IMR-90 (cell line): ENCODE measurements around the gene LTF. TPM values are rescaled to one million over a fixed set of nuclear protein-coding genes. Genes with fewer than 3 reads are reported as not detected.

Experiments
- ATAC-seq: fragments of 200-7000 bp; cut with Tn5 transposase; 2 replicates; pipeline ENCODE4 v1.9.1; 2020; ENCODE audit warnings: low read depth, mild to moderate bottlenecking, moderate library complexity
- BruUV-seq: library from RNA; stranded (reverse); fragments of 400-500 nt; replicated peaks from 2 replicates; lab custom pipeline; 2021; lab: Mats Ljungman, UMichigan
- CTCF ChIA-PET: fragments of 300-600 bp; formaldehyde crosslinking; extraction: SDS; loops from one replicate; lab custom pipeline; 2021; ENCODE audit warnings: antibody characterized with exemption; lab: Yijun Ruan, JAX
- POLR2A ChIA-PET: fragments of 300-600 bp; sonication (Branson Sonifier 250); formaldehyde crosslinking; loops from one replicate; lab custom pipeline; 2022; ENCODE audit warnings: antibody characterized with exemption; ENCODE audit not compliant: unreplicated experiment; lab: Charles Lee
- DNase-seq: peaks from one replicate; pipeline ENCODE4 v3.0.0; 2013
- H2AFZ ChIP-seq: replicated peaks from 2 replicates; pipeline ENCODE3; 2013; ENCODE audit warnings: low read length, mild to moderate bottlenecking; ENCODE audit not compliant: poor library complexity
- H2AK5ac ChIP-seq: 2 replicates; pipeline ENCODE4 v1.6.1; 2013; ENCODE audit warnings: low read depth, low read length, inconsistent platforms
- H2AK9ac ChIP-seq: replicated peaks from 2 replicates; pipeline ENCODE3; 2013; ENCODE audit warnings: mild to moderate bottlenecking, low read depth, low read length, moderate library complexity; ENCODE audit not compliant: poor library complexity
- H2BK120ac ChIP-seq: 2 replicates; pipeline ENCODE4 v1.6.1; 2013; ENCODE audit warnings: low read depth, low read length, inconsistent platforms
- H2BK15ac ChIP-seq: 3 replicates; pipeline ENCODE4 v1.6.1; 2013; ENCODE audit warnings: low read depth, low read length, inconsistent platforms
- H2BK20ac ChIP-seq: 2 replicates; pipeline ENCODE4 v1.6.1; 2013; ENCODE audit warnings: low read depth, mild to moderate bottlenecking, inconsistent platforms, low read length, moderate library complexity
- H2BK5ac ChIP-seq: 2 replicates; pipeline ENCODE4 v1.6.1; 2013; ENCODE audit warnings: mild to moderate bottlenecking, low read depth, low read length, inconsistent platforms; ENCODE audit not compliant: poor library complexity, severe bottlenecking
- H3K14ac ChIP-seq: replicated peaks from 2 replicates; pipeline ENCODE4 v1.6.1; 2013; ENCODE audit warnings: low read depth, low read length, inconsistent platforms
- H3K18ac ChIP-seq: 2 replicates; pipeline ENCODE4 v1.6.1; 2013; ENCODE audit warnings: low read depth, low read length, control low read depth
- H3K23ac ChIP-seq: 2 replicates; pipeline ENCODE4 v1.6.1; 2013; ENCODE audit warnings: low read depth, low read length, inconsistent platforms
- H3K27ac ChIP-seq: 2 replicates; pipeline ENCODE4 v1.5.1; 2013; ENCODE audit warnings: mild to moderate bottlenecking, control low read depth, low read length; ENCODE audit not compliant: insufficient read depth
- H3K27me3 ChIP-seq: 2 replicates; pipeline ENCODE4 v1.6.1; 2013; ENCODE audit warnings: low read length; ENCODE audit not compliant: control insufficient read depth, insufficient read depth
- H3K36me3 ChIP-seq: 2 replicates; pipeline ENCODE4 v1.6.1; 2013; ENCODE audit warnings: low read length, mixed read lengths; ENCODE audit not compliant: control insufficient read depth, insufficient read depth
- H3K4ac ChIP-seq: 2 replicates; pipeline ENCODE4 v1.6.1; 2013; ENCODE audit warnings: low read depth, low read length, inconsistent platforms
- H3K4me1 ChIP-seq: 2 replicates; pipeline ENCODE4 v1.6.1; 2013; ENCODE audit warnings: low read length, mixed read lengths; ENCODE audit not compliant: control insufficient read depth, insufficient read depth
- H3K4me2 ChIP-seq: 2 replicates; pipeline ENCODE4 v1.6.1; 2013; ENCODE audit warnings: low read depth, mild to moderate bottlenecking, control low read depth, low read length, moderate library complexity
- H3K4me3 ChIP-seq: 2 replicates; pipeline ENCODE4 v1.5.1; 2013; ENCODE audit warnings: low read depth, mild to moderate bottlenecking, control low read depth, low read length, moderate library complexity; ENCODE audit not compliant: insufficient read depth
- H3K56ac ChIP-seq: 2 replicates; pipeline ENCODE4 v1.6.1; 2013; ENCODE audit warnings: low read length, inconsistent platforms; ENCODE audit not compliant: insufficient read depth; ENCODE audit errors: extremely low read depth
- H3K79me1 ChIP-seq, 2 experiments: 2 replicates each; pipeline ENCODE4 v1.6.1; 2013; ENCODE audit warnings: low read length in 2 of 2, inconsistent platforms in 1 of 2, low read depth in 1 of 2
- H3K9ac ChIP-seq: 2 replicates; pipeline ENCODE4 v1.6.1; 2013; ENCODE audit warnings: low read depth, low read length, control low read depth
- H3K9me1 ChIP-seq: 2 replicates; pipeline ENCODE4 v1.6.1; 2013; ENCODE audit warnings: low read length, inconsistent platforms; ENCODE audit not compliant: insufficient read depth
- H3K9me3 ChIP-seq: 2 replicates; pipeline ENCODE4 v1.6.1; 2013; ENCODE audit warnings: low read length; ENCODE audit not compliant: control insufficient read depth, insufficient read depth
- H4K20me1 ChIP-seq: 2 replicates; pipeline ENCODE4 v1.6.1; 2013; ENCODE audit warnings: low read length, inconsistent platforms; ENCODE audit not compliant: insufficient read depth
- H4K5ac ChIP-seq: 2 replicates; pipeline ENCODE4 v1.6.1; 2013; ENCODE audit warnings: mild to moderate bottlenecking, low read depth, low read length, control low read depth
- H4K8ac ChIP-seq, 2 experiments: 2 replicates each; pipeline ENCODE4 v1.6.1; 2013; ENCODE audit warnings: low read depth in 2 of 2, low read length in 2 of 2, control low read depth in 1 of 2, inconsistent platforms in 1 of 2
- H4K91ac ChIP-seq: 2 replicates; pipeline ENCODE4 v1.6.1; 2013; ENCODE audit warnings: low read depth, low read length, inconsistent platforms; ENCODE audit not compliant: insufficient read depth
- BHLHE40 ChIP-seq: fragments of 150-350 bp; IDR thresholded peaks from 2 replicates; pipeline ENCODE4 v1.6.1; 2016; ENCODE audit warnings: mild to moderate bottlenecking, low read depth, low read length
- CEBPB ChIP-seq: IDR thresholded peaks from 2 replicates; pipeline ENCODE4 v1.6.1; 2012; ENCODE audit warnings: low read depth, low read length, improper control_type of control experiment
- CHD1 ChIP-seq: IDR thresholded peaks from 2 replicates; pipeline ENCODE4 v1.6.1; 2012; ENCODE audit warnings: low read depth, low read length, improper control_type of control experiment
- ELK1 ChIP-seq: fragments of 150-350 bp; IDR thresholded peaks from 2 replicates; pipeline ENCODE4 v1.6.1; 2016; ENCODE audit warnings: low read depth, mild to moderate bottlenecking, low read length, moderate library complexity, borderline replicate concordance
- FOS ChIP-seq: fragments of 150-350 bp; IDR thresholded peaks from 2 replicates; pipeline ENCODE4 v1.6.1; 2016; ENCODE audit warnings: low read depth, low read length
- MAFK ChIP-seq: IDR thresholded peaks from 2 replicates; pipeline ENCODE4 v1.6.1; 2012; ENCODE audit warnings: low read depth, low read length, improper control_type of control experiment
- MAZ ChIP-seq: IDR thresholded peaks from 2 replicates; pipeline ENCODE4 v1.6.1; 2012; ENCODE audit warnings: low read depth, mild to moderate bottlenecking, low read length, improper control_type of control experiment, moderate library complexity, borderline replicate concordance
- MXI1 ChIP-seq: IDR thresholded peaks from 2 replicates; pipeline ENCODE4 v1.6.1; 2012; ENCODE audit warnings: low read depth, mild to moderate bottlenecking, low read length, moderate library complexity, borderline replicate concordance
- NFE2L2 ChIP-seq: fragments of 150-350 bp; IDR thresholded peaks from 2 replicates; pipeline ENCODE4 v1.6.1; 2016; ENCODE audit warnings: low read depth, mild to moderate bottlenecking, low read length
- POLR2A ChIP-seq: IDR thresholded peaks from 2 replicates; pipeline ENCODE4 v1.6.1; 2012; ENCODE audit warnings: mild to moderate bottlenecking, low read depth, low read length
- RAD21 ChIP-seq: IDR thresholded peaks from 2 replicates; pipeline ENCODE4 v1.6.1; 2012; ENCODE audit warnings: low read length, improper control_type of control experiment
- RCOR1 ChIP-seq: IDR thresholded peaks from 2 replicates; pipeline ENCODE4 v1.6.1; 2012; ENCODE audit warnings: mild to moderate bottlenecking, low read length, improper control_type of control experiment; ENCODE audit not compliant: insufficient replicate concordance
- RFX5 ChIP-seq: IDR thresholded peaks from 2 replicates; pipeline ENCODE4 v1.8.0; 2012; ENCODE audit warnings: low read depth, mild to moderate bottlenecking, low read length, moderate library complexity
- SMC3 ChIP-seq: fragments of 150-350 bp; IDR thresholded peaks from 2 replicates; pipeline ENCODE4 v1.6.1; 2016; ENCODE audit warnings: low read depth, mild to moderate bottlenecking, antibody characterized with exemption, low read length, moderate library complexity
- WGBS, 2 experiments: methylation state at CpG; one replicate each; pipeline versions ENCODE4 v1.1.5 to v1.1.7; 2013; ENCODE audit warnings: missing lambda C conversion rate in 2 of 2; ENCODE audit not compliant: insufficient read length in 1 of 2; ENCODE audit errors: extremely low coverage in 2 of 2; 5-methylcytosine and 5-hydroxymethylcytosine counted together
- dilution Hi-C: fragments of 300-500 bp; cut with HindIII; formaldehyde crosslinking; loops from one replicate; pipeline ENCODE4 v1.14.3; 2018; ENCODE audit warnings: low sequenced_read_pairs; ENCODE audit not compliant: unreplicated experiment
- in situ Hi-C: fragments of 300-500 bp; cut with MboI; formaldehyde crosslinking; loops from 3 replicates; pipeline ENCODE4 v1.14.3; 2019; ENCODE audit warnings: low sequenced_read_pairs, inconsistent platforms, mixed read lengths
- intact Hi-C: fragments of 100-400 bp; cut with micrococcal nuclease; formaldehyde crosslinking; loops from 2 replicates; pipeline ENCODE4 v1.10.0; 2022
- polyA plus RNA-seq, 3 experiments: library from polyadenylated mRNA; depleted of rRNA; stranded (reverse); fragments of >200 nt; gene quantifications; 2 replicates each; pipeline ENCODE4 v1.2.3, GENCODE V29; 2012; ENCODE audit warnings: low replicate concordance in 1 of 3
- total RNA-seq: library from RNA; depleted of rRNA; stranded (reverse); fragments of >200 nt; gene quantifications from 2 replicates; pipeline ENCODE4 v1.2.3, GENCODE V29; 2012
- TF ChIP-seq, protein P1 (sequence below): fragments of 150-350 bp; IDR thresholded peaks from 2 replicates; pipeline ENCODE4 v1.6.1; 2017; ENCODE audit warnings: mild to moderate bottlenecking, antibody characterized with exemption, low read length, low read depth
- TF ChIP-seq, protein P2 (sequence below): conservative IDR thresholded peaks from 2 replicates; pipeline ENCODE4 v1.5.1; 2012; ENCODE audit warnings: mild to moderate bottlenecking, low read depth, low read length, improper control_type of control experiment

LTF gene
- total and polyA plus RNA-seq, 2 of the 4 experiments (the other 2 are of a cell fraction) = not detected

DNA sequence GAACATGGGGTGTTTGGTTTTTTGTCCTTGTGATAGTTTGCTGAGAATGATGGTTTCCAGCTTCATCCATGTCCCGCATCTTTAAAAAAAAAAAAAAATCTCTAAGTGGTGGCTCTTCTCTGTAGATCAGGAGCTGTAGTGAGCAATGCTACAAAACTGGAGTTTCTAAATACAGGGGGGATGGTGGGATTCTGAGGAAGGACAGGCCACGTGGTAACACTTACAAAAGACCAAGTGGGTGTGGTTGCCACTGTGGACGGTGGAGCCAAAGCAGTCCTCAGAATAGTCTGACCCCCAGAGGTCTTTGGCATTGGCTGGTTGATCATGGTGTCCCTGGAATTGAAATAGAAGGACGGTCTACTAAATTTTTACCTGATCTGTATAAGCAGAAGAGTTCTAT is 50.0 kb downstream of the LTF start:
- Histone ChIP-seq H4K91ac (no peak overlapping the region), H2BK15ac (no peak overlapping the region; the same call in 2 of the 3 replicates)

More for the DNA sequence above, 50.0 kb downstream of the LTF start:
- Histone ChIP-seq H3K4me3 (no peak overlapping the region), H3K23ac (no peak overlapping the region), H4K20me1 (no peaks in the 10 kb centered on the region), H2AK9ac (no peak overlapping the region), H4K8ac (no peak overlapping the region), H3K36me3 (no peaks in the 10 kb centered on the region), H3K27me3 (peaks cover 4% of the 10 kb centered on the region; the same call in 1 of the 2 replicates), H3K18ac (no peak overlapping the region), H3K14ac (no peak overlapping the region), H4K5ac (no peak overlapping the region), H3K56ac (no peak overlapping the region), H3K27ac (no peak overlapping the region), H3K4me2 (no peak overlapping the region), H2AFZ (no peak overlapping the region), H2BK5ac (no peak overlapping the region), H2BK20ac (no peak overlapping the region), H2AK5ac (no peak overlapping the region), H3K4ac (no peak overlapping the region), H3K79me1 (no peaks in the 10 kb centered on the region), H2BK120ac (no peak overlapping the region), H3K4me1 (peaks cover 2% of the 10 kb centered on the region), H3K9me1 (no peaks in the 10 kb centered on the region), H3K9ac (no peak overlapping the region), H3K9me3 (no peaks in the 10 kb centered on the region)
- BruUV-seq = no TSS peak
- DNase-seq = no peak
- dilution Hi-C loops = no loop called here
- in situ Hi-C loops = no loop called here
- intact Hi-C loops = no loop called here
- ChIA-PET POLR2A (no interaction called here), CTCF (no interaction called here)
- TF ChIP-seq POLR2A (no peak), RAD21 (no peak), NFE2L2 (no peak), MAFK (no peak), RCOR1 (no peak), CEBPB (no peak), CHD1 (no peak), ELK1 (no peak), SMC3 (no peak), RFX5 (no peak), MAZ (no peak), MXI1 (no peak), BHLHE40 (no peak), FOS (no peak)
- TF ChIP-seq, protein P1, sequence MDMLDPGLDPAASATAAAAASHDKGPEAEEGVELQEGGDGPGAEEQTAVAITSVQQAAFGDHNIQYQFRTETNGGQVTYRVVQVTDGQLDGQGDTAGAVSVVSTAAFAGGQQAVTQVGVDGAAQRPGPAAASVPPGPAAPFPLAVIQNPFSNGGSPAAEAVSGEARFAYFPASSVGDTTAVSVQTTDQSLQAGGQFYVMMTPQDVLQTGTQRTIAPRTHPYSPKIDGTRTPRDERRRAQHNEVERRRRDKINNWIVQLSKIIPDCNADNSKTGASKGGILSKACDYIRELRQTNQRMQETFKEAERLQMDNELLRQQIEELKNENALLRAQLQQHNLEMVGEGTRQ = no peak
- TF ChIP-seq, protein P2, sequence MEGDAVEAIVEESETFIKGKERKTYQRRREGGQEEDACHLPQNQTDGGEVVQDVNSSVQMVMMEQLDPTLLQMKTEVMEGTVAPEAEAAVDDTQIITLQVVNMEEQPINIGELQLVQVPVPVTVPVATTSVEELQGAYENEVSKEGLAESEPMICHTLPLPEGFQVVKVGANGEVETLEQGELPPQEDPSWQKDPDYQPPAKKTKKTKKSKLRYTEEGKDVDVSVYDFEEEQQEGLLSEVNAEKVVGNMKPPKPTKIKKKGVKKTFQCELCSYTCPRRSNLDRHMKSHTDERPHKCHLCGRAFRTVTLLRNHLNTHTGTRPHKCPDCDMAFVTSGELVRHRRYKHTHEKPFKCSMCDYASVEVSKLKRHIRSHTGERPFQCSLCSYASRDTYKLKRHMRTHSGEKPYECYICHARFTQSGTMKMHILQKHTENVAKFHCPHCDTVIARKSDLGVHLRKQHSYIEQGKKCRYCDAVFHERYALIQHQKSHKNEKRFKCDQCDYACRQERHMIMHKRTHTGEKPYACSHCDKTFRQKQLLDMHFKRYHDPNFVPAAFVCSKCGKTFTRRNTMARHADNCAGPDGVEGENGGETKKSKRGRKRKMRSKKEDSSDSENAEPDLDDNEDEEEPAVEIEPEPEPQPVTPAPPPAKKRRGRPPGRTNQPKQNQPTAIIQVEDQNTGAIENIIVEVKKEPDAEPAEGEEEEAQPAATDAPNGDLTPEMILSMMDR = no peak
- no peak for ATAC-seq
- no CpG with 5 or more reads among the region's 4 CpGs for WGBS, 2 experiments
